ENCODE measurements around the gene PER3.

DNA sequence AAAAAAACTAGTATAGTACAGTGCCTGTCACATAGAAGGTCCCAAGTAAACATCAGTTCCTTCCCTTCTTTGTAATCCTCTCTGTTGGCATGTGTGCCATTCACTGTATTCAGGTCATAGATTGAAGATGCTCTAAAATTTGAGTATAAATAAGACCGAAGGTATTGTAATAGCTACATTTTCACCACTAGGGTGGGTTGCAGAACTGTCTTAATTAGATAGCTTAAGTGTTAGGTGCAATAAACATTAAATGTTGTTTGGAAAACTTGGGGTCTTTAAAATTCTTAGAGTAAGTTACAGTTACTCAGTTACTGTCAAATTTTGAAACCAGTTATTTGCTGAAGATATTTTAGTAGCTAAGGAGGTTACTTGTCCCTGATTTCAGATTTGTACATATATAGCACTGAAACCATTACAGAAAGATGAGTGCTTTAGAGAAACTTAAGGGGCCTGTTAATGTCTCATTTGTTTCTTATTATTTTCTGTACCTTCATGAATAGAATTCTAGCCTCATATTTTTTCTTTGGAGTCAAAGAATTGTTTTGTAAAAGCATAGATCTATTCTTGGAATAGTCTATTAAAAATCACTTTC is 24.3 kb downstream of the PER3 start:
- TF ChIP-seq, protein P1, sequence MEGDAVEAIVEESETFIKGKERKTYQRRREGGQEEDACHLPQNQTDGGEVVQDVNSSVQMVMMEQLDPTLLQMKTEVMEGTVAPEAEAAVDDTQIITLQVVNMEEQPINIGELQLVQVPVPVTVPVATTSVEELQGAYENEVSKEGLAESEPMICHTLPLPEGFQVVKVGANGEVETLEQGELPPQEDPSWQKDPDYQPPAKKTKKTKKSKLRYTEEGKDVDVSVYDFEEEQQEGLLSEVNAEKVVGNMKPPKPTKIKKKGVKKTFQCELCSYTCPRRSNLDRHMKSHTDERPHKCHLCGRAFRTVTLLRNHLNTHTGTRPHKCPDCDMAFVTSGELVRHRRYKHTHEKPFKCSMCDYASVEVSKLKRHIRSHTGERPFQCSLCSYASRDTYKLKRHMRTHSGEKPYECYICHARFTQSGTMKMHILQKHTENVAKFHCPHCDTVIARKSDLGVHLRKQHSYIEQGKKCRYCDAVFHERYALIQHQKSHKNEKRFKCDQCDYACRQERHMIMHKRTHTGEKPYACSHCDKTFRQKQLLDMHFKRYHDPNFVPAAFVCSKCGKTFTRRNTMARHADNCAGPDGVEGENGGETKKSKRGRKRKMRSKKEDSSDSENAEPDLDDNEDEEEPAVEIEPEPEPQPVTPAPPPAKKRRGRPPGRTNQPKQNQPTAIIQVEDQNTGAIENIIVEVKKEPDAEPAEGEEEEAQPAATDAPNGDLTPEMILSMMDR (conservative IDR thresholded peaks at IDR 0.05; ENCODE audit: low read length) = peak; percentile 81
- TF ChIP-seq EZH2phosphoT487 (IDR thresholded peaks at IDR 0.05; ENCODE audit: borderline replicate concordance) = no peak
